ENCODE measurements around the gene PSMB7.

GRCh38 chr9:124343533-124344290 lies 71.5 kb downstream of the PSMB7 start:
- TF ChIP-seq, protein P1, sequence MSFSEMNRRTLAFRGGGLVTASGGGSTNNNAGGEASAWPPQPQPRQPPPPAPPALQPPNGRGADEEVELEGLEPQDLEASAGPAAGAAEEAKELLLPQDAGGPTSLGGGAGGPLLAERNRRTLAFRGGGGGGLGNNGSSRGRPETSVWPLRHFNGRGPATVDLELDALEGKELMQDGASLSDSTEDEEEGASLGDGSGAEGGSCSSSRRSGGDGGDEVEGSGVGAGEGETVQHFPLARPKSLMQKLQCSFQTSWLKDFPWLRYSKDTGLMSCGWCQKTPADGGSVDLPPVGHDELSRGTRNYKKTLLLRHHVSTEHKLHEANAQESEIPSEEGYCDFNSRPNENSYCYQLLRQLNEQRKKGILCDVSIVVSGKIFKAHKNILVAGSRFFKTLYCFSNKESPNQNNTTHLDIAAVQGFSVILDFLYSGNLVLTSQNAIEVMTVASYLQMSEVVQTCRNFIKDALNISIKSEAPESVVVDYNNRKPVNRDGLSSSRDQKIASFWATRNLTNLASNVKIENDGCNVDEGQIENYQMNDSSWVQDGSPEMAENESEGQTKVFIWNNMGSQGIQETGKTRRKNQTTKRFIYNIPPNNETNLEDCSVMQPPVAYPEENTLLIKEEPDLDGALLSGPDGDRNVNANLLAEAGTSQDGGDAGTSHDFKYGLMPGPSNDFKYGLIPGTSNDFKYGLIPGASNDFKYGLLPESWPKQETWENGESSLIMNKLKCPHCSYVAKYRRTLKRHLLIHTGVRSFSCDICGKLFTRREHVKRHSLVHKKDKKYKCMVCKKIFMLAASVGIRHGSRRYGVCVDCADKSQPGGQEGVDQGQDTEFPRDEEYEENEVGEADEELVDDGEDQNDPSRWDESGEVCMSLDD (tag by site-specific recombination; IDR thresholded peaks at IDR 0.05), result no peak
- no peak for TF ChIP-seq ZNF660 (tag by site-specific recombination; IDR thresholded peaks at IDR 0.05)
- TF ChIP-seq, protein P2, sequence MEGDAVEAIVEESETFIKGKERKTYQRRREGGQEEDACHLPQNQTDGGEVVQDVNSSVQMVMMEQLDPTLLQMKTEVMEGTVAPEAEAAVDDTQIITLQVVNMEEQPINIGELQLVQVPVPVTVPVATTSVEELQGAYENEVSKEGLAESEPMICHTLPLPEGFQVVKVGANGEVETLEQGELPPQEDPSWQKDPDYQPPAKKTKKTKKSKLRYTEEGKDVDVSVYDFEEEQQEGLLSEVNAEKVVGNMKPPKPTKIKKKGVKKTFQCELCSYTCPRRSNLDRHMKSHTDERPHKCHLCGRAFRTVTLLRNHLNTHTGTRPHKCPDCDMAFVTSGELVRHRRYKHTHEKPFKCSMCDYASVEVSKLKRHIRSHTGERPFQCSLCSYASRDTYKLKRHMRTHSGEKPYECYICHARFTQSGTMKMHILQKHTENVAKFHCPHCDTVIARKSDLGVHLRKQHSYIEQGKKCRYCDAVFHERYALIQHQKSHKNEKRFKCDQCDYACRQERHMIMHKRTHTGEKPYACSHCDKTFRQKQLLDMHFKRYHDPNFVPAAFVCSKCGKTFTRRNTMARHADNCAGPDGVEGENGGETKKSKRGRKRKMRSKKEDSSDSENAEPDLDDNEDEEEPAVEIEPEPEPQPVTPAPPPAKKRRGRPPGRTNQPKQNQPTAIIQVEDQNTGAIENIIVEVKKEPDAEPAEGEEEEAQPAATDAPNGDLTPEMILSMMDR (tag by site-specific recombination; IDR thresholded peaks at IDR 0.05), result no peak

All from HEK293 (cell line).